ENCODE data around the gene CEACAM3. TPM values are rescaled to one million over a fixed set of nuclear protein-coding genes. Genes with fewer than 3 reads are reported as not detected.

Gene CEACAM3
- polyA plus RNA-seq, 3 donors, result 5.9 to 11.8 (median 11.3) TPM

GRCh38 chr19:41799444-41800000, 3.1 kb downstream of the CEACAM3 start:
- TF ChIP-seq, protein P1, sequence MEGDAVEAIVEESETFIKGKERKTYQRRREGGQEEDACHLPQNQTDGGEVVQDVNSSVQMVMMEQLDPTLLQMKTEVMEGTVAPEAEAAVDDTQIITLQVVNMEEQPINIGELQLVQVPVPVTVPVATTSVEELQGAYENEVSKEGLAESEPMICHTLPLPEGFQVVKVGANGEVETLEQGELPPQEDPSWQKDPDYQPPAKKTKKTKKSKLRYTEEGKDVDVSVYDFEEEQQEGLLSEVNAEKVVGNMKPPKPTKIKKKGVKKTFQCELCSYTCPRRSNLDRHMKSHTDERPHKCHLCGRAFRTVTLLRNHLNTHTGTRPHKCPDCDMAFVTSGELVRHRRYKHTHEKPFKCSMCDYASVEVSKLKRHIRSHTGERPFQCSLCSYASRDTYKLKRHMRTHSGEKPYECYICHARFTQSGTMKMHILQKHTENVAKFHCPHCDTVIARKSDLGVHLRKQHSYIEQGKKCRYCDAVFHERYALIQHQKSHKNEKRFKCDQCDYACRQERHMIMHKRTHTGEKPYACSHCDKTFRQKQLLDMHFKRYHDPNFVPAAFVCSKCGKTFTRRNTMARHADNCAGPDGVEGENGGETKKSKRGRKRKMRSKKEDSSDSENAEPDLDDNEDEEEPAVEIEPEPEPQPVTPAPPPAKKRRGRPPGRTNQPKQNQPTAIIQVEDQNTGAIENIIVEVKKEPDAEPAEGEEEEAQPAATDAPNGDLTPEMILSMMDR (IDR thresholded peaks at IDR 0.05), result no peak
- Mint-ChIP-seq H3K36me3 (peaks cover 15 to 30% of the 10 kb centered on the region in 2 donors), H3K27me3 (ENCODE audit: low read depth in 3 of 3) (peaks cover 0 to 3% (median 2%) of the 10 kb centered on the region in 3 donors), H3K4me3 (peak overlapping the region in 1 of 2 donors; percentile 67), H3K9me3 (peaks cover 5 to 13% (median 7%) of the 10 kb centered on the region in 7 donors), H3K4me1 (peaks cover 90% of the 10 kb centered on the region), H3K27ac (peak overlapping the region in 2 of 7 donors; percentile 32 to 61)
- Histone ChIP-seq H3K27ac (ENCODE audit: low read depth in 1 of 2, low read length in 2 of 2) (no peak overlapping the region), H3K9me3 (replicated peaks in 1 of 2; ENCODE audit: control insufficient read depth in 1 of 2, insufficient read depth in 1 of 2, low read length in 2 of 2) (peaks cover 0 to 9% of the 10 kb centered on the region in 2 donors), H4K20me1 (ENCODE audit: insufficient read depth, low read length) (no peaks in the 10 kb centered on the region), H3K4me3 (replicated peaks in 1 of 3; ENCODE audit: low read depth in 2 of 3, low read length in 3 of 3) (peak overlapping the region in 1 of 3 experiments; percentile 62), H3K79me2 (ENCODE audit: insufficient read depth, low read length) (peaks cover 9% of the 10 kb centered on the region), H3K4me2 (replicated peaks; ENCODE audit: extremely low read depth, low read length, poor library complexity, severe bottlenecking) (peak overlapping the region; percentile 34), H3K9ac (ENCODE audit: insufficient read depth, low read length, poor library complexity, severe bottlenecking) (no peak overlapping the region), H3K27me3 (ENCODE audit: control insufficient read depth in 2 of 2, insufficient read depth in 2 of 2, low read length in 2 of 2) (no peaks in the 10 kb centered on the region), H3K36me3 (replicated peaks in 1 of 2; ENCODE audit: control insufficient read depth in 1 of 2, insufficient read depth in 2 of 2, low read length in 2 of 2) (no peaks in the 10 kb centered on the region), H3K4me1 (ENCODE audit: control insufficient read depth in 1 of 2, insufficient read depth in 2 of 2, low read length in 2 of 2) (peaks cover 82 to 95% of the 10 kb centered on the region in 2 donors), H2AFZ (ENCODE audit: insufficient read depth, low read depth, low read length, poor library complexity, severe bottlenecking) (no peak overlapping the region)
- WGBS (ENCODE audit: insufficient coverage), result 80% methylated on average over 1 of the region's 9 CpGs
- intact Hi-C loops (cut with micrococcal nuclease), result no loop called here
- no peak for DNase-seq

DNA sequence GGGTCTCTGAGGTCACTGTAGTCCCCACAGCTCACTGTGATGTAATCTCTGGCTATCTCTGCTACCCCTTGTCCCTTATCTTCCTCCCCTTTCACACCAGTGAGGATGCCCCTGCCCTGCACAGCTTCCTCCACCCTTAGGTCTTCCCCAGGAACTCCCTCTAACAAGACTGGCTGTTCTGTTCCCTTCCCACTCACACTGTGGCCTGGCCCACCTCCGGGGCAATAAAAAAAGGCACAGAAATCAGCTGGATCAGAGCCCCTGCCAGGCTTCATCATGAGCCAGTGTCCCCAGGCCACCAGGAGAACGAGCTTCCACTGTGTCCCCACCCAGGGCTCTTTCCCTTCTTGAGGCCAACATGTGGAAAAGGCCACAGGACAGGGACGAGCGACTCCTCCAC, 4.6 kb downstream of the CEACAM3 start:
- Histone ChIP-seq H3K27me3 (ENCODE audit: control insufficient read depth in 2 of 2, insufficient read depth in 2 of 2, low read length in 2 of 2) (no peaks in the 10 kb centered on the region), H3K4me2 (replicated peaks; ENCODE audit: extremely low read depth, low read length, poor library complexity, severe bottlenecking) (peak overlapping the region; percentile 59), H3K9me3 (replicated peaks in 1 of 2; ENCODE audit: control insufficient read depth in 1 of 2, insufficient read depth in 1 of 2, low read length in 2 of 2) (peaks cover 0 to 9% of the 10 kb centered on the region in 2 donors), H4K20me1 (ENCODE audit: insufficient read depth, low read length) (no peaks in the 10 kb centered on the region), H3K9ac (ENCODE audit: insufficient read depth, low read length, poor library complexity, severe bottlenecking) (peak overlapping the region; percentile 5), H3K79me2 (ENCODE audit: insufficient read depth, low read length) (peaks cover 9% of the 10 kb centered on the region), H3K4me1 (ENCODE audit: control insufficient read depth in 1 of 2, insufficient read depth in 2 of 2, low read length in 2 of 2) (peaks cover 77 to 94% of the 10 kb centered on the region in 2 donors), H2AFZ (ENCODE audit: insufficient read depth, low read depth, low read length, poor library complexity, severe bottlenecking) (no peak overlapping the region), H3K36me3 (replicated peaks in 1 of 2; ENCODE audit: control insufficient read depth in 1 of 2, insufficient read depth in 2 of 2, low read length in 2 of 2) (no peaks in the 10 kb centered on the region), H3K4me3 (replicated peaks in 1 of 3; ENCODE audit: low read depth in 2 of 3, low read length in 3 of 3) (peak overlapping the region in 1 of 3 experiments; percentile 45), H3K27ac (ENCODE audit: low read depth in 1 of 2, low read length in 2 of 2) (peak overlapping the region; percentile 90 to 95)
- TF ChIP-seq, protein P1 (IDR thresholded peaks at IDR 0.05), result no peak
- intact Hi-C loops (cut with micrococcal nuclease), result loop anchor here in 1 of 2 donors (1.0 kb wide), 1 partner anchor 9 kb away; no protein-coding TSS in a partner anchor
- H3K27ac Mint-ChIP-seq, result peak overlapping the region; percentile 92 to 98 (median 97)
- H3K4me1 Mint-ChIP-seq, result peaks cover 88% of the 10 kb centered on the region
- 100% methylated on average over 2 of the region's 4 CpGs for WGBS (ENCODE audit: insufficient coverage)
- DNase-seq, result no peak
- H3K27me3 Mint-ChIP-seq (ENCODE audit: low read depth in 3 of 3), result peaks cover 0 to 3% (median 3%) of the 10 kb centered on the region in 3 donors
- H3K4me3 Mint-ChIP-seq, result peak overlapping the region in 1 of 2 donors; percentile 55
- peaks cover 20 to 37% of the 10 kb centered on the region in 2 donors for H3K36me3 Mint-ChIP-seq
- H3K9me3 Mint-ChIP-seq, result peaks cover 5 to 13% (median 8%) of the 10 kb centered on the region in 7 donors
